GM12878 (cell line): Measurements from ENCODE around the gene PEX11B. TPM values are rescaled to one million over a fixed set of nuclear protein-coding genes. Genes with fewer than 3 reads are reported as not detected.

Experiments
- ATAC-seq: fragments of 200-7000 bp; cut with Tn5 transposase; 3 replicates; pipeline ENCODE4 v1.9.1; 2020; ENCODE audit warnings: mild to moderate bottlenecking, moderate library complexity
- BruUV-seq: library from RNA; stranded (reverse); fragments of 400-500 nt; replicated peaks from 2 replicates; lab custom pipeline; 2021; lab: Mats Ljungman, UMichigan
- CTCF ChIA-PET: fragments of 300-600 bp; sonication (Branson Sonifier 250); formaldehyde crosslinking; extraction: SDS; loops from one replicate; lab custom pipeline; 2021; ENCODE audit warnings: inconsistent platforms; lab: Yijun Ruan, JAX
- POLR2A ChIA-PET: fragments of 350-600 bp; formaldehyde crosslinking; extraction: SDS; loops from one replicate; lab custom pipeline; 2021; ENCODE audit warnings: inconsistent platforms; lab: Charles Lee
- RAD21 ChIA-PET: fragments of 300-600 bp; sonication (Branson Sonifier 250); formaldehyde crosslinking; loops from one replicate; lab custom pipeline; 2023; ENCODE audit warnings: antibody characterized with exemption; ENCODE audit not compliant: unreplicated experiment; lab: Charles Lee
- SMC1A ChIA-PET: fragments of 300-600 bp; sonication (Branson Sonifier 250); formaldehyde crosslinking; loops from one replicate; lab custom pipeline; 2023; ENCODE audit not compliant: unreplicated experiment, uncharacterized antibody; lab: Charles Lee
- DNase-seq: peaks from one replicate; pipeline ENCODE4 v3.0.0-alpha.2; 2011; ENCODE audit warnings: low read depth, low spot score
- FAIRE-seq: peaks from 3 replicates; lab custom pipeline; 2011; peaks lifted over from hg19 to GRCh38; lab: Jason Lieb, UNC
- H2AFZ ChIP-seq: 2 replicates; pipeline ENCODE4 v1.6.0; 2011; ENCODE audit warnings: low read depth, low read length, control low read depth; ENCODE audit not compliant: control insufficient read depth
- H3K27ac ChIP-seq: 2 replicates; pipeline ENCODE4 v1.5.1; 2011; ENCODE audit warnings: control low read depth; ENCODE audit not compliant: control insufficient read depth, insufficient read depth
- H3K27me3 ChIP-seq, 2 experiments: replicated peaks in 1 of 2; 2 replicates each; pipeline versions ENCODE4 v1.6.0 to v1.6.1; 2011; ENCODE audit warnings: low read length in 1 of 2; ENCODE audit not compliant: control insufficient read depth in 2 of 2, insufficient read depth in 2 of 2
- H3K36me3 ChIP-seq, 2 experiments: 2 replicates each; pipeline ENCODE4 v1.5.1; 2011; ENCODE audit warnings: low read length in 1 of 2; ENCODE audit not compliant: control insufficient read depth in 2 of 2, insufficient read depth in 2 of 2
- H3K4me1 ChIP-seq: 2 replicates; pipeline ENCODE4 v1.6.1; 2011; ENCODE audit warnings: mild to moderate bottlenecking, low read length, moderate library complexity, mixed read lengths; ENCODE audit not compliant: control insufficient read depth, insufficient read depth
- H3K4me2 ChIP-seq: 2 replicates; pipeline ENCODE4 v1.6.0; 2011; ENCODE audit warnings: control low read depth; ENCODE audit not compliant: control insufficient read depth, insufficient read depth
- H3K4me3 ChIP-seq: fragments of 200-600 bp; sonication (generic); 2 replicates; pipeline ENCODE4 v1.5.1; 2016
- H3K79me2 ChIP-seq: 2 replicates; pipeline ENCODE4 v1.6.0; 2011; ENCODE audit warnings: low read length; ENCODE audit not compliant: control insufficient read depth, insufficient read depth
- H3K9ac ChIP-seq: 2 replicates; pipeline ENCODE4 v1.8.0; 2011; ENCODE audit warnings: low read length, control low read depth, mixed read lengths; ENCODE audit not compliant: control insufficient read depth, insufficient read depth
- H3K9me3 ChIP-seq: replicated peaks from 3 replicates; pipeline ENCODE4 v1.5.1; 2011; ENCODE audit warnings: mild to moderate bottlenecking, low read length; ENCODE audit not compliant: control insufficient read depth, insufficient read depth
- H4K20me1 ChIP-seq: 2 replicates; pipeline ENCODE4 v1.6.0; 2011; ENCODE audit not compliant: control insufficient read depth, insufficient read depth
- CBFB ChIP-seq: IDR thresholded peaks from 2 replicates; pipeline ENCODE4 v1.6.1; 2016; ENCODE audit warnings: antibody characterized with exemption, low read depth
- CBX5 ChIP-seq: sonication (generic); IDR thresholded peaks from 2 replicates; pipeline ENCODE4 v1.6.1; 2016; ENCODE audit warnings: low read depth, moderate library complexity, mild to moderate bottlenecking, inconsistent platforms
- CHD2 ChIP-seq: IDR thresholded peaks from 2 replicates; pipeline ENCODE4 v1.6.1; 2011; ENCODE audit warnings: low read depth, low read length, improper control_type of control experiment, borderline replicate concordance
- DPF2 ChIP-seq: fragments of 450-650 bp; IDR thresholded peaks from 2 replicates; pipeline ENCODE4 v1.6.1; 2017; ENCODE audit warnings: mild to moderate bottlenecking
- EZH2 ChIP-seq: IDR thresholded peaks from 2 replicates; pipeline ENCODE4 v1.6.1; 2012; ENCODE audit warnings: low read depth, mild to moderate bottlenecking, control low read depth, inconsistent platforms, low read length, borderline replicate concordance; ENCODE audit not compliant: control insufficient read depth
- IKZF2 ChIP-seq, 2 experiments: fragments of 450-650 bp; IDR thresholded peaks; 2 replicates each; pipeline ENCODE4 v1.6.1; 2017; ENCODE audit warnings: mild to moderate bottlenecking in 2 of 2, moderate library complexity in 2 of 2
- IRF4 ChIP-seq: IDR thresholded peaks from 2 replicates; pipeline ENCODE4 v1.6.1; 2011; ENCODE audit warnings: low read depth, low read length
- IRF5 ChIP-seq: fragments of 450-650 bp; IDR thresholded peaks from 2 replicates; pipeline ENCODE4 v1.6.1; 2017; ENCODE audit warnings: borderline replicate concordance
- JUNB ChIP-seq: IDR thresholded peaks from 2 replicates; pipeline ENCODE4 v1.6.1; 2016; ENCODE audit warnings: antibody characterized with exemption, mild to moderate bottlenecking
- KDM1A ChIP-seq: fragments of 200-600 bp; sonication (generic); IDR thresholded peaks from 2 replicates; pipeline ENCODE4 v1.6.1; 2016; ENCODE audit warnings: borderline replicate concordance
- MAX ChIP-seq: IDR thresholded peaks from 2 replicates; pipeline ENCODE4 v1.6.1; 2012; ENCODE audit warnings: low read depth, low read length, improper control_type of control experiment
- MEF2B ChIP-seq: fragments of 450-650 bp; IDR thresholded peaks from 2 replicates; pipeline ENCODE4 v1.6.1; 2018; ENCODE audit warnings: mild to moderate bottlenecking, moderate library complexity; ENCODE audit not compliant: partially characterized antibody, poor library complexity, severe bottlenecking
- NR2C1 ChIP-seq: fragments of 450-650 bp; IDR thresholded peaks from 2 replicates; pipeline ENCODE4 v1.6.1; 2017; ENCODE audit warnings: antibody characterized with exemption, mild to moderate bottlenecking, moderate library complexity
- SP1 ChIP-seq: IDR thresholded peaks from one replicate; pipeline ENCODE4 v1.6.1; 2011; ENCODE audit warnings: low read depth, low read length
- SPI1 ChIP-seq: IDR thresholded peaks from 2 replicates; pipeline ENCODE4 v1.6.1; 2011; ENCODE audit warnings: low read depth, mild to moderate bottlenecking, low read length, moderate library complexity, borderline replicate concordance; ENCODE audit not compliant: insufficient read depth
- STAT1 ChIP-seq: fragments of 450-650 bp; conservative IDR thresholded peaks from 2 replicates; pipeline ENCODE4 v1.6.1; 2014; ENCODE audit warnings: antibody characterized with exemption, mild to moderate bottlenecking
- YBX1 ChIP-seq: fragments of 450-650 bp; IDR thresholded peaks from 2 replicates; pipeline ENCODE4 v1.6.1; 2016; ENCODE audit warnings: antibody characterized with exemption
- WGBS: methylation state at CpG from one replicate; pipeline ENCODE4 v1.1.6; 2016; ENCODE audit warnings: low lambda C conversion rate; ENCODE audit not compliant: insufficient replicate concordance, insufficient coverage; ENCODE audit errors: missing lambda C conversion rate; 5-methylcytosine and 5-hydroxymethylcytosine counted together
- in situ Hi-C: fragments of 300-500 bp; cut with MboI; formaldehyde crosslinking; loops from 9 replicates; pipeline ENCODE4 v1.14.3; 2018; ENCODE audit warnings: mixed read lengths
- intact Hi-C: fragments of 100-400 bp; cut with micrococcal nuclease; formaldehyde crosslinking; loops from one replicate; pipeline ENCODE4 v1.14.2; 2022; ENCODE audit not compliant: unreplicated experiment
- polyA plus RNA-seq, 11 experiments: library from polyadenylated mRNA; depleted of rRNA in 4 of 11; unstranded in 6 of 11; stranded (reverse) in 5 of 11; fragments of >200 nt; fragmentation: Nextera tagmentation in 4 of 11; fragmentation: Illumina TruSeq in 1 of 11; extraction: Ambion mirVana in 4 of 11; extraction: Trizol in 1 of 11; gene quantifications; 1 replicate in 1 of 11; 2 replicates in 10 of 11; pipeline versions ENCODE4 v1.2.1 to v1.2.3, GENCODE V29; 2011 to 2016; ENCODE audit warnings: inconsistent platforms in 2 of 11, missing spikeins in 2 of 11, low read depth in 1 of 11
- total RNA-seq, 4 experiments: library from RNA; depleted of rRNA in 3 of 4; stranded (reverse); fragments of >200 nt in 3 of 4; fragmentation: Illumina TruSeq in 1 of 4; extraction: Trizol in 1 of 4; gene quantifications; 2 replicates each; pipeline versions ENCODE4 v1.2.1 to v1.2.3, GENCODE V29; 2013 to 2021

Gene PEX11B
- total and polyA plus RNA-seq, 10 of the 15 experiments (the other 5 are each of a cell fraction or from before 2014, with no cell fraction given), result 24.9 to 129 (median 40.7) TPM

DNA sequence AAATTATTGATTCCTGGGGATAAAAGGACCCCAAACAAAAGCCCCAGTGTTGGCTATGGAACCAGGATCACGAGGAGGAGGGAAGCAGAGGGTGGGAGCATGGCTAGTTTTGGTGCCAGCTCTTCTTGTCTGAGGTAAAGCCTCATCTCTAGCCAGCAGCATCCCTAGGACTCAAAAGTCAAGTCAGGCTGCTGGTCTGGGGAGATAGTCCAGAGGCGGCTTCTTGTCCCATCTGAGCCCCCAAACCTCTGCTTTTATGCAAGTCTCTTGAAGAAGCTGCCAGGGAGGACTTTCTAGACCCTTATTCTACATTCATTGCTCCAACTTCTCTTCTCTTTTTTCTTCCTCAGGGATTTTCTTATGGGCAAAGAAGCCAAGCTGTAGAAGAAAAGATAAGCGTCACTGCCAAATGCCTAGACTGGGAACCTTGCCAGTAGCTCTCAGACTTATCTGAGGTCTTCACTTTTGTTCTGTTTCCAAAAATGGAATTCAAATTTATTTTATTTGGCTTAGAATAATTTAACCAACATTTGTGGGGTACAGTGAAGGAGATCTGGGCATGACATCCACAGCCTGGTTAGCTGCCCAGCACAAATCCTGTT lies 25.9 kb downstream of the PEX11B start:
- no peak overlapping the region for H3K9ac ChIP-seq
- no TSS peak for BruUV-seq
- TF ChIP-seq SP1 (no peak), KDM1A (no peak), MAX (no peak), IKZF2 (IDR thresholded peaks at IDR 0.05) (no peak), DPF2 (no peak), YBX1 (no peak), CBX5 (no peak), EZH2 (no peak), STAT1 (no peak), CBFB (no peak), NR2C1 (no peak), IRF5 (no peak), SPI1 (no peak), IRF4 (no peak), CHD2 (no peak), MEF2B (no peak), JUNB (no peak)

More for the DNA sequence above, 25.9 kb downstream of the PEX11B start:
- Histone ChIP-seq H3K9me3 (no peaks in the 10 kb centered on the region), H3K4me1 (no peaks in the 10 kb centered on the region), H3K4me3 (no peak overlapping the region), H4K20me1 (no peaks in the 10 kb centered on the region), H3K79me2 (no peaks in the 10 kb centered on the region), H3K27me3 (no peaks in the 10 kb centered on the region), H2AFZ (no peak overlapping the region), H3K27ac (no peak overlapping the region), H3K36me3 (no peaks in the 10 kb centered on the region), H3K4me2 (no peak overlapping the region)
- ATAC-seq, result no peak
- POLR2A ChIA-PET, result interaction anchor here (1.0 kb wide), 1 partner anchor 72 kb away, joined by 4 read pairs; the partner anchor contains the start of genes ANKRD34A and POLR3GL
- FAIRE-seq, result no peak
- no peak for DNase-seq
- CTCF ChIA-PET, result interaction anchor here (0.6 to 5.9 kb wide), 28 partner anchors 10 to 140 kb away, joined by 3 to 66 read pairs (median 6); partner anchors contain the start of genes ANKRD34A, HJV, ITGA10 and LIX1L
- RAD21 ChIA-PET, result interaction anchor here (0.7 to 2.8 kb wide), 8 partner anchors 10 to 120 kb away, joined by 3 to 10 read pairs (median 4); partner anchors contain the start of genes LIX1L and NUDT17
- in situ Hi-C loops, result no loop called here
- intact Hi-C loops, result loop anchor here (2.0 kb wide), 1 partner anchor 18 kb away; the partner anchor contains the start of gene ITGA10
- SMC1A ChIA-PET, result interaction anchor here (0.9 to 2.7 kb wide), 17 partner anchors 15 to 139 kb away, joined by 3 to 12 read pairs (median 4); partner anchors contain the start of genes ANKRD34A, HJV, LIX1L and PIAS3
- 61% methylated on average over 3 of the region's 3 CpGs for WGBS
